K562 (cell line): ENCODE data around the gene HMBS. TPM values are rescaled to one million over a fixed set of nuclear protein-coding genes. Genes with fewer than 3 reads are reported as not detected.
A peak's percentile ranks its signal among the peaks of the same experiment; 100 is the strongest.

ENCODE experiments used
- BDP1 ChIP-seq: IDR thresholded peaks from 3 replicates; pipeline ENCODE4 v1.6.1; 2011; ENCODE audit not compliant: insufficient read length, insufficient read depth
- NR3C1 ChIP-seq: sonication (generic); formaldehyde crosslinking; IDR thresholded peaks from 2 replicates; pipeline ENCODE4 v1.8.1; 2022; ENCODE audit warnings: missing genetic modification reagents
- RNF2 ChIP-seq: sonication (generic); IDR thresholded peaks from 2 replicates; pipeline ENCODE4 v1.6.1; 2016
- SLC30A9 ChIP-seq: fragments of 250-450 bp; sonication (Bioruptor Pico); IDR thresholded peaks from 2 replicates; pipeline ENCODE4 v1.8.0; 2022; ENCODE audit warnings: mild to moderate bottlenecking, moderate library complexity
- ZNF584 ChIP-seq: fragments of 200-800 bp; sonication (Bioruptor generic); IDR thresholded peaks from 2 replicates; pipeline ENCODE4 v1.6.1; 2016; ENCODE audit warnings: low read depth, mild to moderate bottlenecking, missing genetic modification characterization, missing compliant biosample characterization
- polyA plus RNA-seq, 8 experiments: library from polyadenylated mRNA; depleted of rRNA in 4 of 8; stranded (reverse) in 5 of 8; unstranded in 3 of 8; fragments of >200 nt; fragmentation: Nextera tagmentation in 2 of 8; fragmentation: Illumina TruSeq in 1 of 8; extraction: Ambion mirVana in 2 of 8; extraction: Trizol in 1 of 8; gene quantifications; 2 replicates each; pipeline versions ENCODE4 v1.2.1 to v1.2.3, GENCODE V29; 2011 to 2014; ENCODE audit warnings: inconsistent platforms in 1 of 8, missing spikeins in 1 of 8
- total RNA-seq, 7 experiments: library from RNA; depleted of rRNA in 6 of 7; stranded (reverse); fragments of >200 nt in 6 of 7; fragmentation: Illumina TruSeq in 2 of 7; extraction: Trizol in 2 of 7; gene quantifications; 2 replicates each; pipeline versions ENCODE4 v1.2.1 to v1.2.3, GENCODE V29; 2011 to 2021; ENCODE audit warnings: low replicate concordance in 1 of 7
- TF ChIP-seq, protein P1 (sequence below): fragments of 450-650 bp; IDR thresholded peaks from 2 replicates; pipeline ENCODE4 v1.6.1; 2016; ENCODE audit warnings: mild to moderate bottlenecking, moderate library complexity
- TF ChIP-seq, protein P2 (sequence below), 2 experiments: fragments of 450-650 bp in 1 of 2; sonication (generic) in 1 of 2; formaldehyde crosslinking in 1 of 2; IDR thresholded peaks; 2 replicates each; pipeline versions ENCODE4 v1.7.1 to v1.9.0; 2016 to 2022; ENCODE audit warnings: inconsistent platforms in 1 of 2, mild to moderate bottlenecking in 1 of 2, missing genetic modification reagents in 1 of 2

The HMBS gene
- total and polyA plus RNA-seq, 9 of the 15 experiments (the other 6 are each of a cell fraction or from before 2014, with no cell fraction given): 56.9 to 385 (median 286) TPM

DNA sequence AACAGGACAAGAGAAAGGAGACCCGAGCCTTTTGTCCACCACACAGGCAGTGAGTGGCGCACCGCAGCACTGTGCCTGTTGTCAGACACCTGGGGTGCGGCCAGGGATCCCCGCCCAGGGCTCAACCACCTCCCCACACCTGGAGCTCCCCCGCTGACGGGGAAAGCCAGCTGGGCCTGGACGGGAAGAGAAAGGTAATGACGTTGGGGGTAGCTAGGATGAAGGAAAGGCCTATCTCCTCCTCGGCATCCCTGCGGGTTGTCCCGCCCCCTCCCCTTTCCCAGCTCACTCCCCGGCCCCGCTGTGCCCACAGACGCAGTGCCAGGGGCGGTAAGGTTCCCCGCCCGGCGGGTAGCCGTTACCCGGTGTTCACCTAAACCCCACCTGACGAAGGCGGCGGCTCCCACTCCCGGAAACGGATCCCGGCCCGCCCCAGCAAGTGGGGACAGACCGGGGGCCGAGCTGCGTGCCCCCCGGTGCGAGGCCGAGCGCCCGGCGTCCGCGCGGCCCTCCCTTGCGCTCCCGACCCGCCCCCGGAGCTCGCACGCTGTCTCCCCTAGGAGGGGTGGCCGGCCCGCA is 28.2 kb upstream of the HMBS start (continued):
- TF ChIP-seq, protein P1, sequence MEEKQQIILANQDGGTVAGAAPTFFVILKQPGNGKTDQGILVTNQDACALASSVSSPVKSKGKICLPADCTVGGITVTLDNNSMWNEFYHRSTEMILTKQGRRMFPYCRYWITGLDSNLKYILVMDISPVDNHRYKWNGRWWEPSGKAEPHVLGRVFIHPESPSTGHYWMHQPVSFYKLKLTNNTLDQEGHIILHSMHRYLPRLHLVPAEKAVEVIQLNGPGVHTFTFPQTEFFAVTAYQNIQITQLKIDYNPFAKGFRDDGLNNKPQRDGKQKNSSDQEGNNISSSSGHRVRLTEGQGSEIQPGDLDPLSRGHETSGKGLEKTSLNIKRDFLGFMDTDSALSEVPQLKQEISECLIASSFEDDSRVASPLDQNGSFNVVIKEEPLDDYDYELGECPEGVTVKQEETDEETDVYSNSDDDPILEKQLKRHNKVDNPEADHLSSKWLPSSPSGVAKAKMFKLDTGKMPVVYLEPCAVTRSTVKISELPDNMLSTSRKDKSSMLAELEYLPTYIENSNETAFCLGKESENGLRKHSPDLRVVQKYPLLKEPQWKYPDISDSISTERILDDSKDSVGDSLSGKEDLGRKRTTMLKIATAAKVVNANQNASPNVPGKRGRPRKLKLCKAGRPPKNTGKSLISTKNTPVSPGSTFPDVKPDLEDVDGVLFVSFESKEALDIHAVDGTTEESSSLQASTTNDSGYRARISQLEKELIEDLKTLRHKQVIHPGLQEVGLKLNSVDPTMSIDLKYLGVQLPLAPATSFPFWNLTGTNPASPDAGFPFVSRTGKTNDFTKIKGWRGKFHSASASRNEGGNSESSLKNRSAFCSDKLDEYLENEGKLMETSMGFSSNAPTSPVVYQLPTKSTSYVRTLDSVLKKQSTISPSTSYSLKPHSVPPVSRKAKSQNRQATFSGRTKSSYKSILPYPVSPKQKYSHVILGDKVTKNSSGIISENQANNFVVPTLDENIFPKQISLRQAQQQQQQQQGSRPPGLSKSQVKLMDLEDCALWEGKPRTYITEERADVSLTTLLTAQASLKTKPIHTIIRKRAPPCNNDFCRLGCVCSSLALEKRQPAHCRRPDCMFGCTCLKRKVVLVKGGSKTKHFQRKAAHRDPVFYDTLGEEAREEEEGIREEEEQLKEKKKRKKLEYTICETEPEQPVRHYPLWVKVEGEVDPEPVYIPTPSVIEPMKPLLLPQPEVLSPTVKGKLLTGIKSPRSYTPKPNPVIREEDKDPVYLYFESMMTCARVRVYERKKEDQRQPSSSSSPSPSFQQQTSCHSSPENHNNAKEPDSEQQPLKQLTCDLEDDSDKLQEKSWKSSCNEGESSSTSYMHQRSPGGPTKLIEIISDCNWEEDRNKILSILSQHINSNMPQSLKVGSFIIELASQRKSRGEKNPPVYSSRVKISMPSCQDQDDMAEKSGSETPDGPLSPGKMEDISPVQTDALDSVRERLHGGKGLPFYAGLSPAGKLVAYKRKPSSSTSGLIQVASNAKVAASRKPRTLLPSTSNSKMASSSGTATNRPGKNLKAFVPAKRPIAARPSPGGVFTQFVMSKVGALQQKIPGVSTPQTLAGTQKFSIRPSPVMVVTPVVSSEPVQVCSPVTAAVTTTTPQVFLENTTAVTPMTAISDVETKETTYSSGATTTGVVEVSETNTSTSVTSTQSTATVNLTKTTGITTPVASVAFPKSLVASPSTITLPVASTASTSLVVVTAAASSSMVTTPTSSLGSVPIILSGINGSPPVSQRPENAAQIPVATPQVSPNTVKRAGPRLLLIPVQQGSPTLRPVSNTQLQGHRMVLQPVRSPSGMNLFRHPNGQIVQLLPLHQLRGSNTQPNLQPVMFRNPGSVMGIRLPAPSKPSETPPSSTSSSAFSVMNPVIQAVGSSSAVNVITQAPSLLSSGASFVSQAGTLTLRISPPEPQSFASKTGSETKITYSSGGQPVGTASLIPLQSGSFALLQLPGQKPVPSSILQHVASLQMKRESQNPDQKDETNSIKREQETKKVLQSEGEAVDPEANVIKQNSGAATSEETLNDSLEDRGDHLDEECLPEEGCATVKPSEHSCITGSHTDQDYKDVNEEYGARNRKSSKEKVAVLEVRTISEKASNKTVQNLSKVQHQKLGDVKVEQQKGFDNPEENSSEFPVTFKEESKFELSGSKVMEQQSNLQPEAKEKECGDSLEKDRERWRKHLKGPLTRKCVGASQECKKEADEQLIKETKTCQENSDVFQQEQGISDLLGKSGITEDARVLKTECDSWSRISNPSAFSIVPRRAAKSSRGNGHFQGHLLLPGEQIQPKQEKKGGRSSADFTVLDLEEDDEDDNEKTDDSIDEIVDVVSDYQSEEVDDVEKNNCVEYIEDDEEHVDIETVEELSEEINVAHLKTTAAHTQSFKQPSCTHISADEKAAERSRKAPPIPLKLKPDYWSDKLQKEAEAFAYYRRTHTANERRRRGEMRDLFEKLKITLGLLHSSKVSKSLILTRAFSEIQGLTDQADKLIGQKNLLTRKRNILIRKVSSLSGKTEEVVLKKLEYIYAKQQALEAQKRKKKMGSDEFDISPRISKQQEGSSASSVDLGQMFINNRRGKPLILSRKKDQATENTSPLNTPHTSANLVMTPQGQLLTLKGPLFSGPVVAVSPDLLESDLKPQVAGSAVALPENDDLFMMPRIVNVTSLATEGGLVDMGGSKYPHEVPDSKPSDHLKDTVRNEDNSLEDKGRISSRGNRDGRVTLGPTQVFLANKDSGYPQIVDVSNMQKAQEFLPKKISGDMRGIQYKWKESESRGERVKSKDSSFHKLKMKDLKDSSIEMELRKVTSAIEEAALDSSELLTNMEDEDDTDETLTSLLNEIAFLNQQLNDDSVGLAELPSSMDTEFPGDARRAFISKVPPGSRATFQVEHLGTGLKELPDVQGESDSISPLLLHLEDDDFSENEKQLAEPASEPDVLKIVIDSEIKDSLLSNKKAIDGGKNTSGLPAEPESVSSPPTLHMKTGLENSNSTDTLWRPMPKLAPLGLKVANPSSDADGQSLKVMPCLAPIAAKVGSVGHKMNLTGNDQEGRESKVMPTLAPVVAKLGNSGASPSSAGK: no peak
- TF ChIP-seq ZNF584 (no peak), NR3C1 (CRISPR knock-in tag) (no peak), BDP1 (no peak), RNF2 (no peak), SLC30A9 (CRISPR knock-in tag) (0 out of 2 replicates have a peak, but pooled peaks have one; percentile 31)
- TF ChIP-seq, protein P2, sequence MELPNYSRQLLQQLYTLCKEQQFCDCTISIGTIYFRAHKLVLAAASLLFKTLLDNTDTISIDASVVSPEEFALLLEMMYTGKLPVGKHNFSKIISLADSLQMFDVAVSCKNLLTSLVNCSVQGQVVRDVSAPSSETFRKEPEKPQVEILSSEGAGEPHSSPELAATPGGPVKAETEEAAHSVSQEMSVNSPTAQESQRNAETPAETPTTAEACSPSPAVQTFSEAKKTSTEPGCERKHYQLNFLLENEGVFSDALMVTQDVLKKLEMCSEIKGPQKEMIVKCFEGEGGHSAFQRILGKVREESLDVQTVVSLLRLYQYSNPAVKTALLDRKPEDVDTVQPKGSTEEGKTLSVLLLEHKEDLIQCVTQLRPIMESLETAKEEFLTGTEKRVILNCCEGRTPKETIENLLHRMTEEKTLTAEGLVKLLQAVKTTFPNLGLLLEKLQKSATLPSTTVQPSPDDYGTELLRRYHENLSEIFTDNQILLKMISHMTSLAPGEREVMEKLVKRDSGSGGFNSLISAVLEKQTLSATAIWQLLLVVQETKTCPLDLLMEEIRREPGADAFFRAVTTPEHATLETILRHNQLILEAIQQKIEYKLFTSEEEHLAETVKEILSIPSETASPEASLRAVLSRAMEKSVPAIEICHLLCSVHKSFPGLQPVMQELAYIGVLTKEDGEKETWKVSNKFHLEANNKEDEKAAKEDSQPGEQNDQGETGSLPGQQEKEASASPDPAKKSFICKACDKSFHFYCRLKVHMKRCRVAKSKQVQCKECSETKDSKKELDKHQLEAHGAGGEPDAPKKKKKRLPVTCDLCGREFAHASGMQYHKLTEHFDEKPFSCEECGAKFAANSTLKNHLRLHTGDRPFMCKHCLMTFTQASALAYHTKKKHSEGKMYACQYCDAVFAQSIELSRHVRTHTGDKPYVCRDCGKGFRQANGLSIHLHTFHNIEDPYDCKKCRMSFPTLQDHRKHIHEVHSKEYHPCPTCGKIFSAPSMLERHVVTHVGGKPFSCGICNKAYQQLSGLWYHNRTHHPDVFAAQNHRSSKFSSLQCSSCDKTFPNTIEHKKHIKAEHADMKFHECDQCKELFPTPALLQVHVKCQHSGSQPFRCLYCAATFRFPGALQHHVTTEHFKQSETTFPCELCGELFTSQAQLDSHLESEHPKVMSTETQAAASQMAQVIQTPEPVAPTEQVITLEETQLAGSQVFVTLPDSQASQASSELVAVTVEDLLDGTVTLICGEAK (IDR thresholded peaks at IDR 0.05): 0 out of 2 replicates have a peak, but pooled peaks have one; percentile 40
- TF ChIP-seq, protein P2 (CRISPR knock-in tag; IDR thresholded peaks at IDR 0.05): no peak
